ENCODE results near the gene C2CD2L. TPM values are rescaled to one million over a fixed set of nuclear protein-coding genes. Genes with fewer than 3 reads are reported as not detected.

Gene C2CD2L
- polyA plus RNA-seq, 1 of the 3 experiments (the other 2 are of a cell fraction) = 8.6 TPM

DNA sequence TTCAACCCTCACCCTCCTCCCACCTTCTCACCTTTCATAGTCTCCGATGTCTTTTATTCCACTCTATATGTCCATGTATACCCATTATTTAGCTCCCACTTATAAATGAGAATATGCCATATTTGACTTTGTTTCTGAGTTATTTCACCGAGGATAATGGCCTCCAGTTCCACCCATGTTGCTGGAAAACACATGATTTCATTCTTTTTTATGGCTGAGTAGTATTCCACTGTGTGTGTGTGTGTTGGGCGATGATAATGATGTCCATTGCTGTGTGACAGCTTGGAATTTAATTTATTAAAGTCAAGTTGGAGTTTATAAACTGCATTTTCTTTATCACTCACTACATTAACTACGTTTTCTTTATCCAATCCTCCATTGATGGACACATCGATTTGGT lies 11.1 kb downstream of the C2CD2L start:
- H3K36me3 ChIP-seq (replicated peaks in 1 of 2; ENCODE audit: control insufficient read depth in 1 of 2, insufficient read depth in 2 of 2, low read length in 1 of 2) = peaks cover 0 to 31% of the 10 kb centered on the region in 2 experiments
- no peak overlapping the region for H2AFZ ChIP-seq (ENCODE audit: low read depth)
- ChIA-PET POLR2A (no interaction called here), CTCF (interaction anchor here (0.9 to 1.2 kb wide), 3 partner anchors 16 to 206 kb away, joined by 3 to 4 read pairs (median 3); partner anchors contain the start of gene DPAGT1)
- 82% methylated on average over 5 of the region's 5 CpGs for WGBS (ENCODE audit: low lambda C conversion rate)
- H4K20me1 ChIP-seq (ENCODE audit: insufficient read depth) = no peaks in the 10 kb centered on the region
- no peak for DNase-seq
- H3K4me2 ChIP-seq = no peak overlapping the region
- H3K79me2 ChIP-seq (ENCODE audit: insufficient read depth) = peaks cover 18% of the 10 kb centered on the region
- H3K9me3 ChIP-seq = no peaks in the 10 kb centered on the region
- H3K4me1 ChIP-seq (ENCODE audit: control insufficient read depth in 1 of 2, insufficient read depth in 2 of 2, low read depth in 1 of 2, low read length in 1 of 2) = peaks cover 13 to 17% of the 10 kb centered on the region in 2 experiments; a peak in 3 of 4 replicates
- H3K9ac ChIP-seq = no peak overlapping the region
- H3K27me3 ChIP-seq (ENCODE audit: insufficient read depth) = no peaks in the 10 kb centered on the region
- no peaks in the 10 kb centered on the region for H3K9me2 ChIP-seq
- H3F3A ChIP-seq (replicated peaks; ENCODE audit: insufficient read depth) = peaks cover 12% of the 10 kb centered on the region
- no peak overlapping the region for H3K4me3 ChIP-seq (ENCODE audit: low read depth in 2 of 2, low read length in 1 of 2)
- no peak overlapping the region for H3K27ac ChIP-seq (ENCODE audit: low read depth in 2 of 2, low read length in 1 of 2)
- TF ChIP-seq NRF1 (IDR thresholded peaks at IDR 0.05; ENCODE audit: low read depth, low read length) = no peak
- no peak for TF ChIP-seq TAF1 (IDR thresholded peaks at IDR 0.05; ENCODE audit: borderline replicate concordance, low read depth, low read length)
- TF ChIP-seq YY1 (IDR thresholded peaks at IDR 0.05; ENCODE audit: low read depth) = no peak
- TF ChIP-seq POLR2AphosphoS5 (IDR thresholded peaks at IDR 0.05; ENCODE audit: low read depth, low read length) = no peak
- TF ChIP-seq, protein P1, sequence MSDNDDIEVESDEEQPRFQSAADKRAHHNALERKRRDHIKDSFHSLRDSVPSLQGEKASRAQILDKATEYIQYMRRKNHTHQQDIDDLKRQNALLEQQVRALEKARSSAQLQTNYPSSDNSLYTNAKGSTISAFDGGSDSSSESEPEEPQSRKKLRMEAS (IDR thresholded peaks at IDR 0.05; ENCODE audit: low read depth) = no peak
- no peak for TF ChIP-seq SIN3A (IDR thresholded peaks at IDR 0.05; ENCODE audit: borderline replicate concordance, low read depth, low read length)
- TF ChIP-seq ELF1 (IDR thresholded peaks at IDR 0.05) = no peak

DNA sequence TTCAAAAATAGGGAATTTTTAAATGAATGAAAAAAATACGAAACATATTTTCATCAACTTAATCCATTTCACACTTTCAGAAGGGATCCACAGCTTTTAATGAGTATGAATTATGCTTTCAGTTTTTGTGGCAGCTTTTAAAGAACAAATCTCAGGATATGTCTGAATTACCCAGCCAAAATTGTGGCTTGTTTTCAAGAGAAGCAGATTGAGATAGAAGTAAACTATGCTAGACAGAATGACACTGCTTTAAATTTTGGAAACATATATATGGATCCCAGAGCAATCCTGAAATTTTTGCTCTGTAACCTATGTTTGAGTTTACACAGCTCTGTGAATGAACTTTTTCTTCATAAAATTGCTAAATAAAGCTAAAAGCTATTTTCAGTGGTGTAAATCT lies 11.8 kb downstream of the C2CD2L start:
- Histone ChIP-seq H3K27ac (ENCODE audit: low read depth in 2 of 2, low read length in 1 of 2) (no peak overlapping the region), H3K36me3 (replicated peaks in 1 of 2; ENCODE audit: control insufficient read depth in 1 of 2, insufficient read depth in 2 of 2, low read length in 1 of 2) (peaks cover 0 to 29% of the 10 kb centered on the region in 2 experiments), H3K4me3 (ENCODE audit: low read depth in 2 of 2, low read length in 1 of 2) (no peak overlapping the region), H3F3A (replicated peaks; ENCODE audit: insufficient read depth) (peaks cover 12% of the 10 kb centered on the region), H3K9me3 (no peaks in the 10 kb centered on the region), H3K9me2 (no peaks in the 10 kb centered on the region), H3K9ac (no peak overlapping the region), H4K20me1 (ENCODE audit: insufficient read depth) (no peaks in the 10 kb centered on the region), H3K4me2 (no peak overlapping the region), H2AFZ (ENCODE audit: low read depth) (no peak overlapping the region), H3K79me2 (ENCODE audit: insufficient read depth) (peaks cover 25% of the 10 kb centered on the region), H3K27me3 (ENCODE audit: insufficient read depth) (no peaks in the 10 kb centered on the region), H3K4me1 (ENCODE audit: control insufficient read depth in 1 of 2, insufficient read depth in 2 of 2, low read depth in 1 of 2, low read length in 1 of 2) (peaks cover 13 to 17% of the 10 kb centered on the region in 2 experiments; a peak in 3 of 4 replicates)
- ChIA-PET POLR2A (no interaction called here), CTCF (interaction anchor here (0.9 to 1.2 kb wide), 4 partner anchors 12 to 205 kb away, joined by 3 to 4 read pairs (median 3); partner anchors contain the start of genes C2CD2L and DPAGT1)
- DNase-seq = no peak
- 95% methylated on average over 1 of the region's 1 CpG for WGBS (ENCODE audit: low lambda C conversion rate)
- TF ChIP-seq RFX5 (IDR thresholded peaks at IDR 0.05; ENCODE audit: low read length) (no peak), RCOR1 (IDR thresholded peaks at IDR 0.05; ENCODE audit: low read length) (no peak), FOXM1 (IDR thresholded peaks at IDR 0.05; ENCODE audit: low read depth) (no peak), MXI1 (IDR thresholded peaks at IDR 0.05; ENCODE audit: low read depth, low read length) (no peak), YY1 (IDR thresholded peaks at IDR 0.05; ENCODE audit: low read depth) (no peak)
- TF ChIP-seq, protein P2, sequence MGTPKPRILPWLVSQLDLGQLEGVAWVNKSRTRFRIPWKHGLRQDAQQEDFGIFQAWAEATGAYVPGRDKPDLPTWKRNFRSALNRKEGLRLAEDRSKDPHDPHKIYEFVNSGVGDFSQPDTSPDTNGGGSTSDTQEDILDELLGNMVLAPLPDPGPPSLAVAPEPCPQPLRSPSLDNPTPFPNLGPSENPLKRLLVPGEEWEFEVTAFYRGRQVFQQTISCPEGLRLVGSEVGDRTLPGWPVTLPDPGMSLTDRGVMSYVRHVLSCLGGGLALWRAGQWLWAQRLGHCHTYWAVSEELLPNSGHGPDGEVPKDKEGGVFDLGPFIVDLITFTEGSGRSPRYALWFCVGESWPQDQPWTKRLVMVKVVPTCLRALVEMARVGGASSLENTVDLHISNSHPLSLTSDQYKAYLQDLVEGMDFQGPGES (IDR thresholded peaks at IDR 0.05; ENCODE audit: low read depth, low read length) = no peak
- TF ChIP-seq, protein P3, sequence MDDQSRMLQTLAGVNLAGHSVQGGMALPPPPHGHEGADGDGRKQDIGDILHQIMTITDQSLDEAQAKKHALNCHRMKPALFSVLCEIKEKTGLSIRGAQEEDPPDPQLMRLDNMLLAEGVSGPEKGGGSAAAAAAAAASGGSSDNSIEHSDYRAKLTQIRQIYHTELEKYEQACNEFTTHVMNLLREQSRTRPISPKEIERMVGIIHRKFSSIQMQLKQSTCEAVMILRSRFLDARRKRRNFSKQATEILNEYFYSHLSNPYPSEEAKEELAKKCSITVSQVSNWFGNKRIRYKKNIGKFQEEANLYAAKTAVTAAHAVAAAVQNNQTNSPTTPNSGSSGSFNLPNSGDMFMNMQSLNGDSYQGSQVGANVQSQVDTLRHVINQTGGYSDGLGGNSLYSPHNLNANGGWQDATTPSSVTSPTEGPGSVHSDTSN (IDR thresholded peaks at IDR 0.05) = no peak
- TF ChIP-seq, protein P4, sequence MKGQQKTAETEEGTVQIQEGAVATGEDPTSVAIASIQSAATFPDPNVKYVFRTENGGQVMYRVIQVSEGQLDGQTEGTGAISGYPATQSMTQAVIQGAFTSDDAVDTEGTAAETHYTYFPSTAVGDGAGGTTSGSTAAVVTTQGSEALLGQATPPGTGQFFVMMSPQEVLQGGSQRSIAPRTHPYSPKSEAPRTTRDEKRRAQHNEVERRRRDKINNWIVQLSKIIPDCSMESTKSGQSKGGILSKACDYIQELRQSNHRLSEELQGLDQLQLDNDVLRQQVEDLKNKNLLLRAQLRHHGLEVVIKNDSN (IDR thresholded peaks at IDR 0.05; ENCODE audit: borderline replicate concordance, low read depth) = no peak
- TF ChIP-seq, protein P5, sequence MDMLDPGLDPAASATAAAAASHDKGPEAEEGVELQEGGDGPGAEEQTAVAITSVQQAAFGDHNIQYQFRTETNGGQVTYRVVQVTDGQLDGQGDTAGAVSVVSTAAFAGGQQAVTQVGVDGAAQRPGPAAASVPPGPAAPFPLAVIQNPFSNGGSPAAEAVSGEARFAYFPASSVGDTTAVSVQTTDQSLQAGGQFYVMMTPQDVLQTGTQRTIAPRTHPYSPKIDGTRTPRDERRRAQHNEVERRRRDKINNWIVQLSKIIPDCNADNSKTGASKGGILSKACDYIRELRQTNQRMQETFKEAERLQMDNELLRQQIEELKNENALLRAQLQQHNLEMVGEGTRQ (IDR thresholded peaks at IDR 0.05; ENCODE audit: borderline replicate concordance, low read depth, low read length) = no peak

Data from SK-N-SH (cell line).